GM12878 (cell line): ENCODE measurements around the gene PIK3R2. TPM values are rescaled to one million over a fixed set of nuclear protein-coding genes. Genes with fewer than 3 reads are reported as not detected.

Experiments used
- CHD4 ChIP-seq: fragments of 200-600 bp; sonication (generic); IDR thresholded peaks from 2 replicates; pipeline ENCODE4 v1.6.1; 2016; ENCODE audit warnings: mild to moderate bottlenecking
- ESRRA ChIP-seq: IDR thresholded peaks from 2 replicates; pipeline ENCODE4 v1.6.1; 2012; ENCODE audit warnings: mild to moderate bottlenecking, low read length, improper control_type of control experiment
- FOXM1 ChIP-seq: IDR thresholded peaks from 2 replicates; pipeline ENCODE4 v1.6.1; 2012; ENCODE audit warnings: low read depth, mild to moderate bottlenecking, inconsistent platforms, low read length, moderate library complexity
- GABPA ChIP-seq: IDR thresholded peaks from 2 replicates; pipeline ENCODE4 v1.6.1; 2014; ENCODE audit warnings: antibody characterized with exemption, low read depth, mild to moderate bottlenecking, inconsistent platforms
- GATAD2B ChIP-seq: fragments of 450-650 bp; conservative IDR thresholded peaks from 2 replicates; pipeline ENCODE4 v1.6.1; 2017; ENCODE audit warnings: low read depth, mild to moderate bottlenecking, moderate library complexity
- IKZF1 ChIP-seq: fragments of 450-650 bp; conservative IDR thresholded peaks from 2 replicates; pipeline ENCODE4 v1.6.1; 2017; ENCODE audit warnings: antibody characterized with exemption, mild to moderate bottlenecking
- IRF4 ChIP-seq: IDR thresholded peaks from 2 replicates; pipeline ENCODE4 v1.6.1; 2011; ENCODE audit warnings: low read depth, low read length
- NFYB ChIP-seq: IDR thresholded peaks from 2 replicates; pipeline ENCODE4 v1.6.1; 2011; ENCODE audit warnings: low read depth, mild to moderate bottlenecking, low read length, improper control_type of control experiment, moderate library complexity; ENCODE audit not compliant: insufficient read depth
- NR2F1 ChIP-seq: fragments of 450-650 bp; conservative IDR thresholded peaks from 2 replicates; pipeline ENCODE4 v1.6.1; 2017; ENCODE audit warnings: mild to moderate bottlenecking
- NRF1 ChIP-seq: conservative IDR thresholded peaks from 2 replicates; pipeline ENCODE4 v1.6.1; 2011; ENCODE audit warnings: mild to moderate bottlenecking, low read depth, low read length, improper control_type of control experiment
- POU2F2 ChIP-seq: IDR thresholded peaks from 3 replicates; pipeline ENCODE4 v1.6.1; 2011; ENCODE audit warnings: low read depth, mild to moderate bottlenecking, low read length, borderline replicate concordance
- RAD21 ChIP-seq: IDR thresholded peaks from 2 replicates; pipeline ENCODE4 v1.6.1; 2011; ENCODE audit warnings: mild to moderate bottlenecking, low read depth, low read length, moderate library complexity; ENCODE audit not compliant: insufficient read depth
- RAD51 ChIP-seq: fragments of 450-650 bp; IDR thresholded peaks from 2 replicates; pipeline ENCODE4 v1.6.1; 2016; ENCODE audit warnings: moderate library complexity, mild to moderate bottlenecking, inconsistent platforms
- RCOR1 ChIP-seq: conservative IDR thresholded peaks from 2 replicates; pipeline ENCODE4 v1.6.1; 2012; ENCODE audit warnings: low read depth, low read length, improper control_type of control experiment
- SMARCA5 ChIP-seq: fragments of 450-650 bp; IDR thresholded peaks from 2 replicates; pipeline ENCODE4 v1.6.1; 2017; ENCODE audit warnings: mild to moderate bottlenecking
- SP1 ChIP-seq: IDR thresholded peaks from one replicate; pipeline ENCODE4 v1.6.1; 2011; ENCODE audit warnings: low read depth, low read length
- STAT1 ChIP-seq: fragments of 450-650 bp; conservative IDR thresholded peaks from 2 replicates; pipeline ENCODE4 v1.6.1; 2014; ENCODE audit warnings: antibody characterized with exemption, mild to moderate bottlenecking
- TAF1 ChIP-seq: IDR thresholded peaks from 2 replicates; pipeline ENCODE4 v1.6.1; 2011; ENCODE audit warnings: mild to moderate bottlenecking, low read depth, low read length, borderline replicate concordance
- ZBED1 ChIP-seq: IDR thresholded peaks from 2 replicates; pipeline ENCODE4 v1.6.1; 2016; ENCODE audit warnings: borderline replicate concordance
- ZNF217 ChIP-seq: fragments of 450-650 bp; IDR thresholded peaks from 2 replicates; pipeline ENCODE4 v1.6.1; 2017; ENCODE audit warnings: antibody characterized with exemption, mild to moderate bottlenecking
- polyA plus RNA-seq, 11 experiments: library from polyadenylated mRNA; depleted of rRNA in 4 of 11; unstranded in 6 of 11; stranded (reverse) in 5 of 11; fragments of >200 nt; fragmentation: Nextera tagmentation in 4 of 11; fragmentation: Illumina TruSeq in 1 of 11; extraction: Ambion mirVana in 4 of 11; extraction: Trizol in 1 of 11; gene quantifications; 1 replicate in 1 of 11; 2 replicates in 10 of 11; pipeline versions ENCODE4 v1.2.1 to v1.2.3, GENCODE V29; 2011 to 2016; ENCODE audit warnings: inconsistent platforms in 2 of 11, missing spikeins in 2 of 11, low read depth in 1 of 11
- total RNA-seq, 4 experiments: library from RNA; depleted of rRNA in 3 of 4; stranded (reverse); fragments of >200 nt in 3 of 4; fragmentation: Illumina TruSeq in 1 of 4; extraction: Trizol in 1 of 4; gene quantifications; 2 replicates each; pipeline versions ENCODE4 v1.2.1 to v1.2.3, GENCODE V29; 2013 to 2021
- TF ChIP-seq, protein P1 (sequence below): IDR thresholded peaks from 2 replicates; pipeline ENCODE4 v1.6.1; 2012; ENCODE audit warnings: mild to moderate bottlenecking, low read depth, low read length
- TF ChIP-seq, protein P2 (sequence below): IDR thresholded peaks from 2 replicates; pipeline ENCODE4 v1.6.1; 2011; ENCODE audit warnings: low read depth, low read length, improper control_type of control experiment, borderline replicate concordance
- TF ChIP-seq, protein P3 (sequence below): fragments of 450-650 bp; IDR thresholded peaks from 2 replicates; pipeline ENCODE4 v1.6.1; 2018; ENCODE audit warnings: borderline replicate concordance, mild to moderate bottlenecking; ENCODE audit not compliant: partially characterized antibody
- TF ChIP-seq, protein P4 (sequence below), 3 experiments: IDR thresholded peaks in 2 of 3; conservative IDR thresholded peaks in 1 of 3; 2 replicates each; pipeline ENCODE4 v1.5.1; 2011; ENCODE audit warnings: low read depth in 3 of 3, low read length in 3 of 3, mild to moderate bottlenecking in 3 of 3, control low read depth in 2 of 3, moderate library complexity in 2 of 3, inconsistent platforms in 1 of 3, mixed read lengths in 1 of 3; ENCODE audit not compliant: control insufficient read depth in 2 of 3, insufficient read depth in 1 of 3; ENCODE audit errors: extremely low read depth in 1 of 3

Gene PIK3R2
- total and polyA plus RNA-seq, 10 of the 15 experiments (the other 5 are each of a cell fraction or from before 2014, with no cell fraction given), result 0.26 to 22.6 (median 2.5) TPM

DNA sequence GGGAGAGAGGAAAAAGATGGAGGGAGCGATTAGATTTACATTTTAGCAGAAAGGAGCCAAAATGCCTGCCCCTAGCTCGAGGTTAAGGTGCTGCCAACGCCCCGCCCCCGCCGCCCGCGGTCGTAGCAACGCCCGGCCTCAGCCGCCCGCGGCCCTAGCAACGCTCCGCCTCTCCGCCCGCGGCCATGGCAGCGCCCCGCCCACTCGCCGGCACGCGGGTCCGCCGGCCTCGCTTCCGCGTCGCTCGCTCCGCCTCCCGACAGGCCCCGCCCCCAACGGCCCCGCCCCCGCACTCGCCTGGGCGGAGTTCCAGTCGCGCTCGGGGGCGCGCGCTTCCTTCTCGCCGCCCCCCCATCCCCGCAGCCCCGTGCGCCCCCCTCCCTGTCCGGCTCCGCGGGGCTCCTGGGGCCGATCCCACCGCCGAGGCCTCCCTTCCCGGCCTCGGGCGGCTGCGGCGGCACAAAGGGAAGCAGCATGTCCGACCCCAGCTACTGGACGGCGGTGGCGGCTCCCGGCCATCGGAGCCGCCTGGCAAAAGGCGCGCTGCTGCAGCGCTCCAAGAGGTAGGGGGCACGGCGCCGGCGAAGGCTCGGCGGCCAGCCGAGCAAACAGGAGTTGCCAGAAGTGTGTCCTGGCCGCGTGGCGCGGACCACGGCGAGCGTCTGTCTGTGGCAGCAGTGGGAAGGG lies 35.1 kb upstream of the PIK3R2 start (continued):
- TF ChIP-seq, protein P1, sequence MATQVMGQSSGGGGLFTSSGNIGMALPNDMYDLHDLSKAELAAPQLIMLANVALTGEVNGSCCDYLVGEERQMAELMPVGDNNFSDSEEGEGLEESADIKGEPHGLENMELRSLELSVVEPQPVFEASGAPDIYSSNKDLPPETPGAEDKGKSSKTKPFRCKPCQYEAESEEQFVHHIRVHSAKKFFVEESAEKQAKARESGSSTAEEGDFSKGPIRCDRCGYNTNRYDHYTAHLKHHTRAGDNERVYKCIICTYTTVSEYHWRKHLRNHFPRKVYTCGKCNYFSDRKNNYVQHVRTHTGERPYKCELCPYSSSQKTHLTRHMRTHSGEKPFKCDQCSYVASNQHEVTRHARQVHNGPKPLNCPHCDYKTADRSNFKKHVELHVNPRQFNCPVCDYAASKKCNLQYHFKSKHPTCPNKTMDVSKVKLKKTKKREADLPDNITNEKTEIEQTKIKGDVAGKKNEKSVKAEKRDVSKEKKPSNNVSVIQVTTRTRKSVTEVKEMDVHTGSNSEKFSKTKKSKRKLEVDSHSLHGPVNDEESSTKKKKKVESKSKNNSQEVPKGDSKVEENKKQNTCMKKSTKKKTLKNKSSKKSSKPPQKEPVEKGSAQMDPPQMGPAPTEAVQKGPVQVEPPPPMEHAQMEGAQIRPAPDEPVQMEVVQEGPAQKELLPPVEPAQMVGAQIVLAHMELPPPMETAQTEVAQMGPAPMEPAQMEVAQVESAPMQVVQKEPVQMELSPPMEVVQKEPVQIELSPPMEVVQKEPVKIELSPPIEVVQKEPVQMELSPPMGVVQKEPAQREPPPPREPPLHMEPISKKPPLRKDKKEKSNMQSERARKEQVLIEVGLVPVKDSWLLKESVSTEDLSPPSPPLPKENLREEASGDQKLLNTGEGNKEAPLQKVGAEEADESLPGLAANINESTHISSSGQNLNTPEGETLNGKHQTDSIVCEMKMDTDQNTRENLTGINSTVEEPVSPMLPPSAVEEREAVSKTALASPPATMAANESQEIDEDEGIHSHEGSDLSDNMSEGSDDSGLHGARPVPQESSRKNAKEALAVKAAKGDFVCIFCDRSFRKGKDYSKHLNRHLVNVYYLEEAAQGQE, result no peak
- no peak for TF ChIP-seq FOXM1
- no peak for TF ChIP-seq ESRRA
- TF ChIP-seq RAD21, result no peak
- TF ChIP-seq CHD4, result no peak
- TF ChIP-seq TAF1, result no peak
- TF ChIP-seq IKZF1, result 0 out of 2 replicates have a peak, but pooled peaks have one; percentile 16
- TF ChIP-seq NRF1, result no peak
- no peak for TF ChIP-seq ZNF217
- TF ChIP-seq, protein P2, sequence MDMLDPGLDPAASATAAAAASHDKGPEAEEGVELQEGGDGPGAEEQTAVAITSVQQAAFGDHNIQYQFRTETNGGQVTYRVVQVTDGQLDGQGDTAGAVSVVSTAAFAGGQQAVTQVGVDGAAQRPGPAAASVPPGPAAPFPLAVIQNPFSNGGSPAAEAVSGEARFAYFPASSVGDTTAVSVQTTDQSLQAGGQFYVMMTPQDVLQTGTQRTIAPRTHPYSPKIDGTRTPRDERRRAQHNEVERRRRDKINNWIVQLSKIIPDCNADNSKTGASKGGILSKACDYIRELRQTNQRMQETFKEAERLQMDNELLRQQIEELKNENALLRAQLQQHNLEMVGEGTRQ, result no peak
- TF ChIP-seq, protein P3, sequence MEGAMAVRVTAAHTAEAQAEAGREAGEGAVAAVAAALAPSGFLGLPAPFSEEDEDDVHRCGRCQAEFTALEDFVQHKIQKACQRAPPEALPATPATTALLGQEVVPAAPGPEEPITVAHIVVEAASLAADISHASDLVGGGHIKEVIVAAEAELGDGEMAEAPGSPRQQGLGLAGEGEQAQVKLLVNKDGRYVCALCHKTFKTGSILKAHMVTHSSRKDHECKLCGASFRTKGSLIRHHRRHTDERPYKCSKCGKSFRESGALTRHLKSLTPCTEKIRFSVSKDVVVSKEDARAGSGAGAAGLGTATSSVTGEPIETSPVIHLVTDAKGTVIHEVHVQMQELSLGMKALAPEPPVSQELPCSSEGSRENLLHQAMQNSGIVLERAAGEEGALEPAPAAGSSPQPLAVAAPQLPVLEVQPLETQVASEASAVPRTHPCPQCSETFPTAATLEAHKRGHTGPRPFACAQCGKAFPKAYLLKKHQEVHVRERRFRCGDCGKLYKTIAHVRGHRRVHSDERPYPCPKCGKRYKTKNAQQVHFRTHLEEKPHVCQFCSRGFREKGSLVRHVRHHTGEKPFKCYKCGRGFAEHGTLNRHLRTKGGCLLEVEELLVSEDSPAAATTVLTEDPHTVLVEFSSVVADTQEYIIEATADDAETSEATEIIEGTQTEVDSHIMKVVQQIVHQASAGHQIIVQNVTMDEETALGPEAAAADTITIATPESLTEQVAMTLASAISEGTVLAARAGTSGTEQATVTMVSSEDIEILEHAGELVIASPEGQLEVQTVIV, result no peak
- TF ChIP-seq GABPA, result no peak
- TF ChIP-seq IRF4, result no peak
- TF ChIP-seq RCOR1, result no peak
- TF ChIP-seq, protein P4, sequence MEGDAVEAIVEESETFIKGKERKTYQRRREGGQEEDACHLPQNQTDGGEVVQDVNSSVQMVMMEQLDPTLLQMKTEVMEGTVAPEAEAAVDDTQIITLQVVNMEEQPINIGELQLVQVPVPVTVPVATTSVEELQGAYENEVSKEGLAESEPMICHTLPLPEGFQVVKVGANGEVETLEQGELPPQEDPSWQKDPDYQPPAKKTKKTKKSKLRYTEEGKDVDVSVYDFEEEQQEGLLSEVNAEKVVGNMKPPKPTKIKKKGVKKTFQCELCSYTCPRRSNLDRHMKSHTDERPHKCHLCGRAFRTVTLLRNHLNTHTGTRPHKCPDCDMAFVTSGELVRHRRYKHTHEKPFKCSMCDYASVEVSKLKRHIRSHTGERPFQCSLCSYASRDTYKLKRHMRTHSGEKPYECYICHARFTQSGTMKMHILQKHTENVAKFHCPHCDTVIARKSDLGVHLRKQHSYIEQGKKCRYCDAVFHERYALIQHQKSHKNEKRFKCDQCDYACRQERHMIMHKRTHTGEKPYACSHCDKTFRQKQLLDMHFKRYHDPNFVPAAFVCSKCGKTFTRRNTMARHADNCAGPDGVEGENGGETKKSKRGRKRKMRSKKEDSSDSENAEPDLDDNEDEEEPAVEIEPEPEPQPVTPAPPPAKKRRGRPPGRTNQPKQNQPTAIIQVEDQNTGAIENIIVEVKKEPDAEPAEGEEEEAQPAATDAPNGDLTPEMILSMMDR (IDR thresholded peaks at IDR 0.05 in 2 of 3, conservative IDR thresholded peaks at IDR 0.05 in 1 of 3; ENCODE audit: control insufficient read depth in 2 of 3, extremely low read depth in 1 of 3, insufficient read depth in 1 of 3, low read depth in 3 of 3, low read length in 3 of 3), result no peak
- no peak for TF ChIP-seq SMARCA5
- no peak for TF ChIP-seq NFYB
- peak; percentile 67 for TF ChIP-seq SP1
- TF ChIP-seq NR2F1, result 0 out of 2 replicates have a peak, but pooled peaks have one; percentile 20
- TF ChIP-seq STAT1, result no peak
- no peak for TF ChIP-seq GATAD2B
- TF ChIP-seq RAD51, result no peak
- no peak for TF ChIP-seq POU2F2
- TF ChIP-seq ZBED1, result no peak
